Measurements from ENCODE around the gene OSBPL3. TPM values are rescaled to one million over a fixed set of nuclear protein-coding genes. Genes with fewer than 3 reads are reported as not detected.
"Not testable (repeated sequence)": the region's sequence is repeated elsewhere in the genome, so short reads cannot be mapped to it uniquely, and the experiment has no call there.

OSBPL3 gene
- polyA plus RNA-seq, 12 donors: 2.5 to 10.3 (median 4.9) TPM; not detected in 1

GRCh38 chr7:24797270-24797669 lies 182.7 kb downstream of the OSBPL3 start:
- DNase-seq: no peak

GRCh38 chr7:24795407-24795767 lies 184.6 kb downstream of the OSBPL3 start:
- DNase-seq: no peak

GRCh38 chr7:24794751-24795406 lies 185.1 kb downstream of the OSBPL3 start:
- not testable (repeated sequence) for DNase-seq

- DNase-seq: no peak
These were observed 185.9 kb downstream of the OSBPL3 start for GRCh38 chr7:24793982-24794648.

- no peak for DNase-seq
These were observed 190.9 kb downstream of the OSBPL3 start for GRCh38 chr7:24788961-24789576.

GRCh38 chr7:24788075-24788474 lies 191.9 kb downstream of the OSBPL3 start:
- DNase-seq: no peak

- no peak for DNase-seq
These were observed 193.0 kb downstream of the OSBPL3 start for GRCh38 chr7:24786941-24787340.

- DNase-seq: no peak
These were observed 193.7 kb downstream of the OSBPL3 start for GRCh38 chr7:24786306-24786705.

GRCh38 chr7:24784277-24784676 lies 195.7 kb downstream of the OSBPL3 start:
- no peak for DNase-seq

GRCh38 chr7:24783698-24784097 lies 196.3 kb downstream of the OSBPL3 start:
- DNase-seq: no peak

GRCh38 chr7:24781106-24781505 lies 198.9 kb downstream of the OSBPL3 start:
- DNase-seq: no peak

- DNase-seq: no peak
These were observed 200.7 kb downstream of the OSBPL3 start for GRCh38 chr7:24779283-24779655.

- no peak for DNase-seq
These were observed 201.3 kb downstream of the OSBPL3 start for GRCh38 chr7:24778543-24779282.

- no peak for DNase-seq
These were observed 202.2 kb downstream of the OSBPL3 start for GRCh38 chr7:24777806-24778205.

- no peak for DNase-seq
These were observed 206.3 kb downstream of the OSBPL3 start for GRCh38 chr7:24773646-24774045.

- peak; percentile 55 for DNase-seq
These were observed 210.1 kb downstream of the OSBPL3 start for GRCh38 chr7:24769851-24770250.

GRCh38 chr7:24769014-24769830 lies 210.8 kb downstream of the OSBPL3 start:
- no peak for DNase-seq

- no peak for DNase-seq
These were observed 212.0 kb downstream of the OSBPL3 start for GRCh38 chr7:24767878-24768569.

- DNase-seq: no peak
These were observed 214.8 kb downstream of the OSBPL3 start for GRCh38 chr7:24764972-24765744.

- no peak for DNase-seq
These were observed 216.0 kb downstream of the OSBPL3 start for GRCh38 chr7:24764011-24764410.
